GM12865 (cell line): Measurements from ENCODE around the gene SYTL2.

Experiments
- DNase-seq: peaks from one replicate; pipeline ENCODE4 v3.0.0; 2010; ENCODE audit warnings: low read depth
- H3K4me3 ChIP-seq: 2 replicates; pipeline ENCODE4 v1.5.1; 2011; ENCODE audit warnings: mild to moderate bottlenecking, low read depth, low read length, control low read depth
- TF ChIP-seq, protein P1 (sequence below): IDR thresholded peaks from 2 replicates; pipeline ENCODE4 v1.5.1; 2011; ENCODE audit warnings: low read length, control low read depth, low read depth, inconsistent platforms; ENCODE audit not compliant: insufficient read depth; ENCODE audit errors: missing control alignments

Gene SYTL2

DNA sequence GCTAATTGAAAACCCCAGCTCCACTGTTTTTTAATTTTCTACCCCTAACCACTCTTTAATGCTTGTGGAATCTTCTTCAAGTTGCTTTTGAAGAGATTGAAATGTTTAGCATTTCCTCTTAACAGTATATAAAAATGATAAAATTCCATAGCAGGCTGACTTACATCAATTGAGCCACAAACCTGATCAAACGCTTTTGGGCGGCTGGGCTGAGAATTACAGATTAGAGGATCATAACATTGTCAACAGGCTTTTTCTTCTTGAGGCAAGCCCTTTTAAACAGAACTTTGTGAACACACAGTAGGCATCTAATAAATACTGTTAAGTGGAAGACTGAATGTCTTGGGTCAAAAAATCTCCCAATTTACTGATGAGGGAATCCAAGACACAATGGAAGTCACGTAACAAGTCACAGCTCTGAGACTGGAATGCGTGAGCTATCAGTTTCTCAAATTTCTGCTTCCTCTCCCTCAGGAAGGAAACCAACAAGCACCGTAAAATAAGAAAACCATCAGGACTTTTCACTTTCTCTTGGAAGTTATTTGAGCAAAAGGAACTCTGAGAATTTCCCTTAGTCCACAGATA lies 75.0 kb downstream of the SYTL2 start:
- TF ChIP-seq, protein P1, sequence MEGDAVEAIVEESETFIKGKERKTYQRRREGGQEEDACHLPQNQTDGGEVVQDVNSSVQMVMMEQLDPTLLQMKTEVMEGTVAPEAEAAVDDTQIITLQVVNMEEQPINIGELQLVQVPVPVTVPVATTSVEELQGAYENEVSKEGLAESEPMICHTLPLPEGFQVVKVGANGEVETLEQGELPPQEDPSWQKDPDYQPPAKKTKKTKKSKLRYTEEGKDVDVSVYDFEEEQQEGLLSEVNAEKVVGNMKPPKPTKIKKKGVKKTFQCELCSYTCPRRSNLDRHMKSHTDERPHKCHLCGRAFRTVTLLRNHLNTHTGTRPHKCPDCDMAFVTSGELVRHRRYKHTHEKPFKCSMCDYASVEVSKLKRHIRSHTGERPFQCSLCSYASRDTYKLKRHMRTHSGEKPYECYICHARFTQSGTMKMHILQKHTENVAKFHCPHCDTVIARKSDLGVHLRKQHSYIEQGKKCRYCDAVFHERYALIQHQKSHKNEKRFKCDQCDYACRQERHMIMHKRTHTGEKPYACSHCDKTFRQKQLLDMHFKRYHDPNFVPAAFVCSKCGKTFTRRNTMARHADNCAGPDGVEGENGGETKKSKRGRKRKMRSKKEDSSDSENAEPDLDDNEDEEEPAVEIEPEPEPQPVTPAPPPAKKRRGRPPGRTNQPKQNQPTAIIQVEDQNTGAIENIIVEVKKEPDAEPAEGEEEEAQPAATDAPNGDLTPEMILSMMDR, result no peak

DNA sequence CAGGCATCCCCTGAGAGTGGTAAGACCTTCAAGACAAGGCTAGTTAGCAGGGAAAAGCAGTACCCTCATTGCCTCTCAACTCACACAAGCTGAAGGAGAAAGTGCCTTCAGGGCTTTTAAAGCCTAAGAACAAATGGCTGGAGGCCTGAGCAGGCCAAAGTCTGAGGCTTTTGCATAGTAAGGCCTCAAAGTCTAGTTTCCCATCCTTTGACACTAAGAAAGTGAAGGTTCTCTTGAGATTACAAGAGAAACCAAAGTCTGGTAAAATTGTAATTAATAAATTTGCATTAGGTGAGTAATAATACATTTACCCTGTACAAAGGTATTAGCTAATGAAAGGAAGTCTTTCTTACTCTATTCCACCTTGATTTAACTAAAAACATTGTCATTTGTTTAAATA lies 78.0 kb downstream of the SYTL2 start:
- no peak for DNase-seq
- no peak overlapping the region for H3K4me3 ChIP-seq
- TF ChIP-seq, protein P1, result no peak

More for the DNA sequence above, 75.0 kb downstream of the SYTL2 start:
- H3K4me3 ChIP-seq, result no peak overlapping the region
- DNase-seq, result no peak

DNA sequence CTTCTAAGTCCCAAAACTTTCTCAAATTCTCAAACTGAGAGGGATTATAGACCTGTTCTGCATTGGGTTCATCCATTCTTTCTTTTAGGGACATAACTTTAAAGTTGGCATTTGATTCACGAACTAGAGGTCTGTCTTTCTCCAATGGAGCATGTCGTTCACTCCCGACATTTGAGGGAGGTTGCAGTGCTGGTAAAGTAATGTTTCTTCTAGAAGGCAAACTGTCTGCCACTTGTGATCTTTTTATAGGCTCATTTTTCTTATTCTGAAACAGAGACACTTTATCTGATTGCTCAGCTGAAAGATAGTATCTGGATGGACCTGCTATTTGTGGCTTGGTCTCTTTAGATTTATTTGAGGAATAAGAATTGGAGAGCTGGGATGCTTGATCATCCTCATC lies 84.6 kb downstream of the SYTL2 start:
- TF ChIP-seq, protein P1, result no peak

DNA sequence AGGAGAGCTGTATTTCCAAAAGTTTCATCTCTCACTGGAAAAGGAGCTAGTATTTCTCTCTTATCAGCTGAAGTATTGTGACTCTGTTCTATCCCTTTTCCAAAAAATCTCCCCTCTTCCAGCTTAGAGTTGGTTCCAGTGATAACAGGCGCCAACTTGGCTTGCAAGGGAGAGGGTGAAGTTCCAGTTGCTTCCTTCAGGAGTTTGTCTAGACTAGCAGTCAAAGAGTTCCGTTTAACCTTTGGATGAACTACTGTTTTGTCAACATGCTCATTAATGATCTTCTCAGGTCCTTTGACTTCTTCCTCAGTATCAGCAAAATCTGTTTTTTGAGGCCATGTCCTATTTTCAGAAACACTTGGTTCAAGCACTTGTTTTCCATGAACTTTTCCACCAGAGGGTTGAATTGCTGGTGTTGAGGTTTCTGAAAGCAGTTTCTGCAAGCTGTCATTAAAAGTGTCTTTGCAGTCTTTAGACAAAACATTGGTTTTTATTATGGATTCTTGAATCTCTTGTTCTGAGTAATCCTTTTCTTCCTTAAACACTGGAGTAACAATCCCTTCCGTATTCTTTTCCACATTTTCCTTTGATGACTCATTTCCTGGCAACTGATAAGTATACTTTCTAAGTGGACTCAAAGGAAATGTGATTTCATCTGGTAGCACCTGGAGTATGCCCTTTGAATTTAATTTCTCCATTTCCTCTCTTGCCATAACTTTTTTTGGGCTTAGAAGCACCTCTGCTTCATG lies 85.3 kb downstream of the SYTL2 start:
- DNase-seq, result no peak
- TF ChIP-seq, protein P1, result no peak
- H3K4me3 ChIP-seq, result no peak overlapping the region

More for the DNA sequence above, 84.6 kb downstream of the SYTL2 start:
- no peak overlapping the region for H3K4me3 ChIP-seq
- no peak for DNase-seq

DNA sequence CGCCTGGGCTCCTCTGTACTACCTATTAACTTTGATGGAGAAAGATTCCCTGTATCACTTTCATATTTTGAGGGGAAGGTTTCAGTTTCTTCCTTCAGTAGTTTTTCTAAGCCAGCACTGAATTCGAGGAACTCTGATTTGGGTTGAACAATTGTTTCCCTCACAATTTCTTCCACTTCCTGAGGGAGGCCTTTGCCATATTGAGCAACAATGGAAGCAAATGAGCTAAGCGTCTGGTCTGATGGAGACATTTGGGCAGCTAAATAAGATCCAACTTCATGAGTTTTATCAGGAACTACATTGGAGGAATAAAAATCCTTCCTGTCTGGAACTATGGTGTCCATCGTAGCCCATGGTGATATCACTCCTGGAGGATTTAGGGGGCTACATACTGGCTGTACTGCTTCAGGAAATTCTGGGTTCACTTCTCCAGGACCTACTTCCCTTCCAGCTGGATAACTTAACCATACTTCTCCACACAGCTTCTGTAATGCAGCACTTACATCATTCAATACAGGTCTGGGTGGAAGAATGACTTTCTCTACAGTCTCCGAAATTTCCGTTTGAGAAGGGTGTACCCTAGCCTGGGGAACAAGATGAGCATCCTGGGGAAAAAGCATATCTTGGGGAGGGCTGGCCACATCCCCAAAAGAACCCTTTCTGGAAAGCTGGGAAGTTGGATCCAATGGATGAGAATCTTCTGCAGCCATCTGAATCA lies 86.0 kb downstream of the SYTL2 start:
- no peak overlapping the region for H3K4me3 ChIP-seq
- DNase-seq, result no peak
- TF ChIP-seq, protein P1, result no peak

DNA sequence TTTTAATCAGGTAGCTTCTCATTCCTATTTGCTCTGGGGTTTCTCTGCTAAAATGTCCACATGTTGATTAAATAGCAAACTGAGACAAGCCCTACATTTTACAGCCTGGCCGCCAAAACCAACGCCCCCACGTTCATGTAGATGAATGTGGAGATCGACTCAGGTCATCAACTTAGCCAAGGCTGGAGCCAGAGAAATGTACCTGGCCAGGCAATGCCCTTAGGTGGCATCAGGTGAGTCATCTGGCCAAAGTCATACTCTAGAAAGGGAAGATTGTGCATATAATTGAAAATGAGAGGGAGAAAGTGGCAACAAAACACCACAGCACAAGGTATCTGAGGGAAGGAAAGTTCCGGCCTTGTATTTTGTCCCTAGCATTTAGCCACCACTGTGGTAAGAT lies 87.9 kb downstream of the SYTL2 start:
- H3K4me3 ChIP-seq, result no peak overlapping the region
- DNase-seq, result no peak
- TF ChIP-seq, protein P1, result no peak
